Smooth muscle cell (in vitro differentiated cells): Measurements from ENCODE around the gene GNAL. TPM values are rescaled to one million over a fixed set of nuclear protein-coding genes. Genes with fewer than 3 reads are reported as not detected.

Experiments used
- DNase-seq: peaks from one replicate; lab custom pipeline; 2025; ENCODE audit not compliant: unreplicated experiment; lab: John Stamatoyannopoulos, UW
- H2AFZ ChIP-seq: fragments of 200-600 bp; sonication (generic); 2 replicates; pipeline ENCODE4 v1.6.0; 2016; ENCODE audit warnings: antibody characterized with exemption, low read depth, mild to moderate bottlenecking
- H3F3A ChIP-seq: fragments of 200-600 bp; sonication (generic); 2 replicates; pipeline ENCODE4 v1.6.0; 2017; ENCODE audit warnings: antibody characterized with exemption, low read depth
- H3K27ac ChIP-seq: fragments of 200-600 bp; sonication (generic); 2 replicates; pipeline ENCODE4 v1.5.1; 2016; ENCODE audit warnings: low read depth, mild to moderate bottlenecking
- H3K27me3 ChIP-seq: fragments of 200-600 bp; sonication (generic); 2 replicates; pipeline ENCODE4 v1.6.1; 2016; ENCODE audit warnings: low read depth, mild to moderate bottlenecking
- H3K36me3 ChIP-seq: fragments of 200-600 bp; sonication (generic); 2 replicates; pipeline ENCODE4 v1.5.1; 2016; ENCODE audit warnings: low read depth
- H3K4me1 ChIP-seq: fragments of 200-600 bp; sonication (generic); 2 replicates; pipeline ENCODE4 v1.5.1; 2016; ENCODE audit warnings: low read depth
- H3K4me2 ChIP-seq: fragments of 200-600 bp; sonication (generic); 2 replicates; pipeline ENCODE4 v1.6.0; 2016; ENCODE audit warnings: mild to moderate bottlenecking
- H3K4me3 ChIP-seq: fragments of 200-600 bp; sonication (generic); 2 replicates; pipeline ENCODE4 v1.5.1; 2016; ENCODE audit warnings: mild to moderate bottlenecking
- H3K79me2 ChIP-seq: fragments of 200-600 bp; sonication (generic); 2 replicates; pipeline ENCODE4 v1.6.0; 2016; ENCODE audit warnings: low read depth, mild to moderate bottlenecking
- H3K9ac ChIP-seq: fragments of 200-600 bp; sonication (generic); 2 replicates; pipeline ENCODE4 v1.6.0; 2016; ENCODE audit warnings: low read depth
- H3K9me3 ChIP-seq: fragments of 200-600 bp; sonication (generic); replicated peaks from 2 replicates; pipeline ENCODE4 v1.5.1; 2016; ENCODE audit warnings: low read depth
- H4K20me1 ChIP-seq: fragments of 200-600 bp; sonication (generic); 2 replicates; pipeline ENCODE4 v1.6.0; 2016; ENCODE audit warnings: low read depth
- CTCF ChIP-seq: fragments of 200-600 bp; sonication (generic); IDR thresholded peaks from 2 replicates; pipeline ENCODE4 v1.5.1; 2017; ENCODE audit warnings: borderline replicate concordance, mild to moderate bottlenecking, antibody characterized with exemption; ENCODE audit not compliant: insufficient read depth, poor library complexity, severe bottlenecking
- WGBS: methylation state at CpG from one replicate; pipeline ENCODE4 v1.1.7; 2016; ENCODE audit warnings: low lambda C conversion rate; 5-methylcytosine and 5-hydroxymethylcytosine counted together
- polyA plus RNA-seq: library from polyadenylated mRNA; unstranded; fragments of >200 nt; fragmentation: Nextera tagmentation; extraction: Ambion mirVana; gene quantifications from 2 replicates; pipeline ENCODE4 v1.2.1, GENCODE V29; 2016
- total RNA-seq: library from RNA; depleted of rRNA; stranded (reverse); fragments of >200 nt; gene quantifications from 2 replicates; pipeline ENCODE4 v1.2.3, GENCODE V29; 2014

The GNAL gene
- total and polyA plus RNA-seq, 2 experiments from 2014 or later: 1.6 to 5.8 TPM

DNA sequence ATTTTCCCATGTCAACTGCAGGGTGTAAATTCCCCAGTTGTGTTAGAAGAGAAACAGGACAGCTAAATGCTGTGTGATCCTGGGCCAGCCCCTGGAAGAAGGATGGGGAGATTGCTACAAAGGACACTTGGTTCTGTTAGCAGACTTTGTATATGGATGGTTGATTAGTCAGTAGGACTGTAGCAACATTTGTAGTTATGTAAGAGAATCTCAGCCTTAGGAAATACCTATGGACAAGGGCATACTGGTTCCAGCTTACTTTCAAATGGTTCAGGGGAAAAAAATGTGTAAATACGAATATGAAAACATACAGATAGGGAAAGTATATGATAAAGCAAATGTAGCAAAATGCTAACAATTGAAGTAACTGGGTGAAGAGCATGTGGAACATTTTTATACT lies 47.6 kb downstream of the GNAL start:
- Histone ChIP-seq H3K9me3 (no peaks in the 10 kb centered on the region), H3K36me3 (no peaks in the 10 kb centered on the region), H3K4me3 (no peak overlapping the region), H3K79me2 (no peaks in the 10 kb centered on the region), H3K27ac (no peak overlapping the region), H3K4me2 (no peak overlapping the region), H3K4me1 (no peaks in the 10 kb centered on the region), H3K27me3 (peaks cover 4% of the 10 kb centered on the region), H3K9ac (no peak overlapping the region), H3F3A (no peaks in the 10 kb centered on the region), H2AFZ (no peak overlapping the region), H4K20me1 (no peaks in the 10 kb centered on the region)
- WGBS: 87% methylated on average over 1 of the region's 1 CpG
- DNase-seq: no peak
- TF ChIP-seq CTCF: no peak

- WGBS: 87% methylated on average over 7 of the region's 7 CpGs
- Histone ChIP-seq H3K79me2 (no peaks in the 10 kb centered on the region), H3K4me1 (no peaks in the 10 kb centered on the region), H3K9me3 (no peaks in the 10 kb centered on the region), H3K36me3 (no peaks in the 10 kb centered on the region), H3F3A (no peaks in the 10 kb centered on the region), H3K27me3 (no peaks in the 10 kb centered on the region), H3K4me3 (no peak overlapping the region), H4K20me1 (no peaks in the 10 kb centered on the region), H3K27ac (no peak overlapping the region), H2AFZ (no peak overlapping the region), H3K4me2 (no peak overlapping the region), H3K9ac (no peak overlapping the region)
- no peak for DNase-seq
- no peak for TF ChIP-seq CTCF
Measured at GRCh38 chr18:11739893-11740292, 50.8 kb downstream of the GNAL start.

- Histone ChIP-seq H3K4me2 (no peak overlapping the region), H3K27ac (no peak overlapping the region), H3F3A (no peaks in the 10 kb centered on the region), H3K9me3 (no peaks in the 10 kb centered on the region), H3K79me2 (no peaks in the 10 kb centered on the region), H3K4me3 (no peak overlapping the region), H3K9ac (no peak overlapping the region), H2AFZ (no peak overlapping the region), H3K4me1 (no peaks in the 10 kb centered on the region), H4K20me1 (no peaks in the 10 kb centered on the region), H3K36me3 (no peaks in the 10 kb centered on the region), H3K27me3 (no peaks in the 10 kb centered on the region)
- 94% methylated on average over 2 of the region's 2 CpGs for WGBS
- no peak for DNase-seq
- no peak for TF ChIP-seq CTCF
Measured at GRCh38 chr18:11740461-11740860, 51.4 kb downstream of the GNAL start.

DNA sequence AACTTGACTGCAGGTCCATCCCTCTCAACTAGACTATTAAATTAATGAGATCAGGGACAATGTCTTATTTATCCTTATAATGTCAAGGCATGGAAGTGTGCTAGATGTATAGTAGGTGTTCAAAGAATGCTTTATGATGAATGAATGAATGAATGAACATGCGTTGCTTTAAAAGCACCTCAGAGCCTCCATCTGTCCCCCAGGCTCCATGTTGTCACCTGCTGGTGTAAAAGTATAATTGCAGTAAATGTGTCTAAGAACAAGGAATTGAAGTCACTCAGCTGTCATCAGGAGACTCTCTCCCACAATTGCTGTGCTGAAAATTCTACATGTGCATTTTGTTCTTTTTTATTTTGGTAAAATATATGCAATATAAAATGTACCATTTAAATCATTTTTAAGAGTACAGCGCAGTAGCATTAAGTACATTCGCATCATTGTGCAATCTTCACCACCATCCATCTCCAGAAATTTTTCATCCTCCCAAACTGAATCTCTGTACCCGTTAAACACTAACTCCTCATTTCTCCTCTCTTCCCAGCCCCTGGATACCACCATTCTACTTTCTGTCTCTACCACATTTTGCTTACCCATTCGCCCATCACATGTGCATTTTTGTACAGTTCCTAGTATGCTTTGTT lies 52.6 kb downstream of the GNAL start:
- no peaks in the 10 kb centered on the region for H3K79me2 ChIP-seq
- H4K20me1 ChIP-seq: no peaks in the 10 kb centered on the region

More for the DNA sequence above, 52.6 kb downstream of the GNAL start:
- H3K4me2 ChIP-seq: no peak overlapping the region
- no peak overlapping the region for H2AFZ ChIP-seq
- H3K9ac ChIP-seq: no peak overlapping the region
- DNase-seq: no peak
- no peaks in the 10 kb centered on the region for H3K27me3 ChIP-seq
- H3K27ac ChIP-seq: no peak overlapping the region
- H3K36me3 ChIP-seq: no peaks in the 10 kb centered on the region
- WGBS: 78% methylated on average over 5 of the region's 5 CpGs
- TF ChIP-seq CTCF: peak; percentile 37
- no peak overlapping the region for H3K4me3 ChIP-seq
- H3K9me3 ChIP-seq: no peaks in the 10 kb centered on the region
- H3K4me1 ChIP-seq: no peaks in the 10 kb centered on the region
- no peaks in the 10 kb centered on the region for H3F3A ChIP-seq
